Measurements from ENCODE around the gene MED16.

The MED16 gene

GRCh38 chr19:872266-872951 lies 20.6 kb downstream of the MED16 start:
- peak; percentile 44 for DNase-seq (ENCODE audit: low spot score)

DNA sequence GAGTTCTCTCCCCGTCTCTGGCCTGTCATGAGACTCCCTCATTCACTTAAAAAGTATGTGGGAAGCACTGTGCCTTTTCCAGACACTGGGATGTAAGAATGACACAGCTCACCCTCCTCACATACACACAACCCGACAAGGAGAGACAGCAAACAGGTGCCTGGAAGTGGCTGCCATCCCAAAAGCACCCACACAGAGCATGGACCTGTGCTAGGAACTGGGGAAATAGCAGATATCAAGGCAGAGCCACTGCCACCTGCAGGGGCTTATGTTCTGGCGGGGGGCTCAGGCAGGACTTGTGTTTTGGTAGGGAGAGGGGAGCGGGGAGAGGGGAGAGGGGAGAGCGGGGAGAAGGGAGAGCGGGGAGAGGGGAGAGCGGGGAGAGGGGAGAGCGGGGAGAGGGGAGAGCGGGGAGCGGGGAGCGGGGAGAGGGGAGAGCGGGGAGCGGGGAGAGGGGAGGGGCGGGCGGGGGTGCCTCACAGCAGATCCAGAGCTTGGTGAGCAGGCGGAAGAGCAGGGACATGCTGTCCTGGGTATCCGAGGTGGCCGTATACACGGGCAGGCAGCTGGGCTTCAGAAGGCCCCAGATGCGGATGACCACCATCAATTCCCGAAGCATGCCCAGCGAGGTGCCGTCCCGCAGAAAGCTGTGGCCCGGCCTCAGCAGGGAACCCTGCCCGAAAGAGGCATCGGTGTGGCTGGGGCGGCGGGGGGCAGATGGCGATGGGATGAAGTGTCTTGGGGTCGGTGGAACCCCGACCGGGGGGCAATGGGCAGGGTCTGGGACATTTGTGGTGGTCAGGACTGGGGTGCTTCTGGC lies 21.3 kb downstream of the MED16 start:
- peak; percentile 59 for DNase-seq (ENCODE audit: low spot score)

- no peak for DNase-seq (ENCODE audit: low spot score)
Measured at GRCh38 chr19:870963-871401, 22.0 kb downstream of the MED16 start.

DNA sequence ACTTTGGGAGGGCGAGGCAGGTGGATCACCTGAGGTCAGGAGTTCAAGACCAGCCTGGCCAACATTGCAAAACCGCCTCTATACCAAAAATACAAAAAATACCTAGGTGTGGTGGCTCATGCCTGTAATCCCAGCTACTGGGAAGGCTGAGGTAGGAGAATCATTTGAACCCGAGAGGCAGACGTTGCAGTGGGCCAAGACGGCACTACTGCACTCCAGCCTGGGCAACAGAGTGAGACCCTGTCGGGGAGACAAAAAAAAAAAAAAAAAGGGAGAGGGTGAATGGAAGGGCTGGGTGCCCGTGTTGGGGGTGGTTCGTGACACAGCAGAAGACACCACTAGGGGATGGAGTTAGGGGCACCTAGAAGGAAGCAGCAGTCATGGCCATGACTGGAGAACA lies 22.7 kb downstream of the MED16 start:
- no peak for DNase-seq (ENCODE audit: low spot score)

DNA sequence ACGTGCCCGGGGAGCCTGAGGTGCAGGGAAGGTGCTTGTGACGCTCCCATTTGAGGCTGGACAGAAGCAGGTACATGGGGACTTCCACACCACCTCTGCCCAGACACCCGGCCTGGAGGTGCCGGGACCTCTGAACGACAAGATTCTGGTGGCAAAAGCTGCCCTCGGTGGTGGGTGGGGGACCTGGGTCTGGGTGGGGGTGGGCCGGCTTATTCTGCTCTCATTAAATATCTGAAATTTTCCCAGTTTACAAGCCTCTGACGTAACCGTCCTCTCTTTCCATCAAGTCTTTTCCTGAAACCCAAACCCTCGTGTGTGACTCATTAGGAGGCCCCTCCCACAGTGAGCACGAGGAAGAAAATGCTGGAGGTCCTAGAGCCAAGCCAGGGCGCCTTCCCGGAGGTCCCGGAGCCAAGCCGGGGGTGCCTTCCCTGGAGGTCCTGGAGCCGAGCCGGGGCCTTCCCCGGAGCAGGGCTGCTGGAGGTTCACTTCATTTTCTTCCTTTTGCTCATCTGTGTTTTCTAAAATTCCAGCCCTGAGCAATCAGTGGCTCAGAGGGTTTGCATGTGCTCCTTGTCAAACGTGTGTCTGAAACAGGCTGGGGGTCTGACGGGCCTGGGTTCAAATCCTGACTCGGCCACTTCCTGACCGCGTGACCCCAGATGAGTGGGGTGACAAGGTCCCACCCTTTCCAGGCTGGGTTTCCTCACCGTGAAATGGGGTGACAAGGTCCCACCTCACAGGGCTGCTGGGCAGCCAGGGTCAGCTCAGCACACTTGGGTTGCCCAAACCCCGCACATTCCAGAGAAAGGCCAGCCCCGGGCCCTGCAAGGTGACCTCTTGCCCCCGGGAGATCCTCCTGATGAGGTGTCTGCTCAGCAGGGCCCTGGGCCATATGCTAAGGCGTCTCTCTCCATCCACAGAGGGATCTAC lies 23.5 kb downstream of the MED16 start:
- DNase-seq (ENCODE audit: low spot score), result peak; percentile 50

GRCh38 chr19:868458-869244 lies 24.3 kb downstream of the MED16 start:
- DNase-seq (ENCODE audit: low spot score), result no peak

GRCh38 chr19:867855-868457 lies 25.0 kb downstream of the MED16 start:
- no peak for DNase-seq (ENCODE audit: low spot score)

- no peak for DNase-seq (ENCODE audit: low spot score)
Measured at GRCh38 chr19:867301-867793, 25.6 kb downstream of the MED16 start.

DNA sequence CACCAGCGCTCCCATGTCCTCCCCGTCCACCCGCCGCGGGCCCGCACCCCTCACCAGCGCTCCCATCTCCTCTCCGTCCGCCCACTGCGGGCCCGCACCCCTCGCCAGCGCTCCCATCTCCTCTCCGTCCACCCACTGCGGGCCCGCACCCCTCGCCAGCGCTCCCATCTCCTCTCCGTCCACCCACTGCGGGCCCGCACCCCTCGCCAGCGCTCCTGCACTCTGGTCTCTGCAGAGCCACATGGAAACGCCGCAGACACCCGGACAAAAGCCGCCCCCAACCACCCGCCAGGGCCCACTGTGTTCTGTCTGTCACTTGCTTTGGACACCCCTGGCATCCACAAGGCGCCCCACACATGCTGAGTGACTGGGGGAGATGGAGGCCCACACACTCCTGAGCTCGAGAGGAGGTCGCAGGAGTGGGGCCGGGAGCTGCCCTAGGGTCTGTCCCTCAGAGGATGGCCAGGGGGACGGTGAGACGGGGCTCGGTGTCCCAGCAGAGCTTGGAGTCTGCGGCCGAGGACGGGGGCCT lies 26.2 kb downstream of the MED16 start:
- no peak for DNase-seq (ENCODE audit: low spot score)

DNA sequence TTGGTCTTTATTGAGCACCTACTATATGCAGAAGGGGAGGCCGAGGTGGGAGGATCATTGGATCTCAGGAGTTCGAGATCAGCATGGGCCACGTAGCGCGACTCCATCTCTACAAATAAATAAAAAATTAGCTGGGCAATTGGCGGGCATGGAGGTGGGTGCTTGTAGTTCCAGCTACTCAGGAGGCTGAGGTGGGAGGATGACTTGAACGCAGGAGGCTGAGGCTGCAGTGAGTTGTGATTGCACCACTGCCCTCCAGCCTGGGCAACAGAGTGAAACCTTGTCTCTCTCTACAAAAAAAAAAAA lies 29.7 kb downstream of the MED16 start:
- no peak for DNase-seq (ENCODE audit: low spot score)

GRCh38 chr19:862581-863314 lies 30.2 kb downstream of the MED16 start:
- DNase-seq (ENCODE audit: low spot score), result no peak

DNA sequence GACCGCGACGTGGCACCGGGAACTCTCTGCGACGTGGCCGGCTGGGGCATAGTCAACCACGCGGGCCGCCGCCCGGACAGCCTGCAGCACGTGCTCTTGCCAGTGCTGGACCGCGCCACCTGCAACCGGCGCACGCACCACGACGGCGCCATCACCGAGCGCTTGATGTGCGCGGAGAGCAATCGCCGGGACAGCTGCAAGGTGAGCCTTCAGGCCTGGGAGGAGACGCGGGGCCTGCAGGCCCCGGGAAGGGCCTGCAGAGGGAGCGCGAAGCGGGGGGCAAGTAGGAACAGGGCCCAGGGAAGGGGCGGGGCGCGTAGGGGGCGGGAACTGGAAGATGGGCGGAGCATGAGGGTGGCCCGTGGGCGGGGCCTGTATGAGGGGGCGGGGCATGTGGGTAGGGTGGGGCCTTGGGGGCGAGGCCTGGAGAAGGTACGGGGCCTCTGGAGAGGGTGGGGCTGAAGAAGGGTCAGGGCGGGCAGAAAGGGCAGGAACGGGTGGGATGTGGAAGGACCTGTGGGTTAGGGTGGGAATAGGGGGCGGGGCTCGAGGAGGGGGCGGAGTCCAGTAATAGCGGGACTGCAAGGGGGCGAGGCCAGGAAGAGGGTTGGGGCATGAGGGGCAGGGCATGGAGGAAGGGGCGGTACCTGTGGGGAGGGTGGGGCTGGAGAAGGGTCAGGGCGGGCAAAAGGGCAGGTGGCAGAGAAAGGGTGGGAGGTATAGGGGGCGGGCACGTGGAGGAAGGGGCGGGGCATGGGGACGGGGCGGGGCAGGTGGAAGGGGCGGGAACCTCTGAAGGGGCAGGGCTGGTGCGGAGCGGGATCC lies 31.0 kb downstream of the MED16 start:
- DNase-seq (ENCODE audit: low spot score), result no peak

DNA sequence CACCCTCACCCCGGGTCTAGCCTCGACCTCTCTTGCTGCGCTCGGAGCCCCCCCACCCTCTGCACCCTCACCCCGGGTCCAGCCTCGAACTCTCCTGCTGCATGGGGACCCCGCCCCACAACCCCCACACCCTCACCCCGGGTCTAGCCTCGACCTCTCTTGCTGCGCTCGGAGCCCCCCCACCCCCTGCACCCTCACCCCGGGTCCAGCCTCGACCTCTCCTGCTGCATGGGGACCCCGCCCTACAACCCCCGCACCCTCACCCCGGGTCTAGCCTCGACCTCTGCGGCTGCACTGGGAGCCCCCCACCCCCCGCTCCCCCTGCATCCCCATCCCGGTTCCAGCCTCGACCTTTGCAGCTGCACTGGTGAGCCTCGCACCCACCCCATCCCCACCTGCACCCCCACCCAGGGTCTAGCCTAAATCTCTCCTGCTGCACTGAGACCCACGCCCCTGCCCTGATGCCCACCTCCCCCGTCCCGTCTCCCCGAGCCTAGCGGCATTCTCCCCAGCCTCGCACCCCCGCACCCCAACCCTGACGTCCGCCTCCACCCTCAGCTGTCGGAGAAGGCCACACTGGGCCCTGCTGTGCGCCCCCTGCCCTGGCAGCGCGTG lies 31.7 kb downstream of the MED16 start:
- no peak for DNase-seq (ENCODE audit: low spot score)

DNA sequence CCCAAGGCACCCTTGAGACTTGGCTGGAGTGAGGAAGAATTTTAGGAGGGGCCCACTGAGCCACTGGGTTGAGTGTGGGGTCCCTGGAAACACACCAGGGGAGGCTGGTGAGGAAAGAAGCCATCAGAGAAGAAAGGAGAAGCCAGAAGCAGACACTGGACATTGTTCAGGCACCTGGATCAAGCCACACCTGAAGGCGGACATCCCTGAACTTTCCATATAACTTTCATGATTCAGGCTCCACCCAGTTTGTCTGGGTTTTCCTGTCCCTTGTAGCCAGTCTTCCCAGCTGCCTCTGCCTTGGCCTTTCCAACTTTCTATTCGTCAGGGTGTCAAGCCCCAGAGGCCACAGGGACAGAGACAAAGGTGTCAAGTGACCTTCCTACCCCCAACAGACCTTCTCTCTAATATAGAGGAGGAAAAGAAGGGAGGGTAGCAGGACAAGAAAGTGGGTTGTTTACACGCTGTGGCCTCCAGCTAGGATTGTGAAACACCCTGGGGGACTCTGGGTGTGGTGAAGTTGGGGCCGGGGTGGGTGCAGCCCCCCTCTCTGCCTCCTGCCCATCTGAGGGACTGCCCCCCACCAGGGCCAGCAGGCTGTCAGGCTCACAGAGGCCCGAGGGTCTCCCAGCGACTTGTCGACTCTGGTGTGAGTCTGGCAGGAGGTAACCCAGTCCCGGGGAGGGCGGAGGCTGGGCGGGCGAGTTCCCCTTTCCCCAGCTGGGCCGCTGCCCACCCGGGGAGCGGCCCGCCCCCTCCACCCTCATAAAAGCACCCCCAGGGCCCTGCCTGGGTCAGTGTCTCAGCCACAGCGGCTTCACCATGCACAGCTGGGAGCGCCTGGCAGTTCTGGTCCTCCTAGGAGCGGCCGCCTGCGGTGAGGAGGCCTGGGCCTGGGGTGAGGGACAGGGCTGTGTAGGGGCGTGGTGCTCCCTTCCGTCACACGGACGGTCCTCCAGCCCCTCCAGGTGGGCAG lies 33.8 kb downstream of the MED16 start, which contains the start of gene CFD:
Gene CFD, plus strand, starts transcription at position 797 of the 976 bp plus-strand sequence. Its CDS starts 26 bp downstream, at position 823.
- no peak for DNase-seq (ENCODE audit: low spot score)

DNA sequence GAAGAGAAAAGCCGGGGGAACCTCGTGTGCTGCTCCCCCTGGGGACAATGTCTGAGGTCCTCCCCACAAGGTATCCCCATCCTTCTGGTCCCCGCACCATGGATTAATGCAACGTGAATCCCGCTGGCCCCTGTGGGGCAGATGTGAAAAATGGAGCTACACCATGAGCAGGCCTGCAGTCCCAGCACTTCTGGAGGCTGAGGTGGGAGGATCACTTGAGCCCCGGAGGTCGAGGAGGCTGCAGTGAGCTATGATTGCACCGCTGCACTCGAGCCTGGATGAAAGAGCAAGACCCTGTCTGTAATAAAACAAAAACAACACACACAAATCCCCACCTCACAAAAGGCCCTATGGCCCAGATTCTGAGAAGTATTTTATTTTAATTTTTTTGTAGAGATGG lies 34.7 kb downstream of the MED16 start:
- no peak for DNase-seq (ENCODE audit: low spot score)

DNA sequence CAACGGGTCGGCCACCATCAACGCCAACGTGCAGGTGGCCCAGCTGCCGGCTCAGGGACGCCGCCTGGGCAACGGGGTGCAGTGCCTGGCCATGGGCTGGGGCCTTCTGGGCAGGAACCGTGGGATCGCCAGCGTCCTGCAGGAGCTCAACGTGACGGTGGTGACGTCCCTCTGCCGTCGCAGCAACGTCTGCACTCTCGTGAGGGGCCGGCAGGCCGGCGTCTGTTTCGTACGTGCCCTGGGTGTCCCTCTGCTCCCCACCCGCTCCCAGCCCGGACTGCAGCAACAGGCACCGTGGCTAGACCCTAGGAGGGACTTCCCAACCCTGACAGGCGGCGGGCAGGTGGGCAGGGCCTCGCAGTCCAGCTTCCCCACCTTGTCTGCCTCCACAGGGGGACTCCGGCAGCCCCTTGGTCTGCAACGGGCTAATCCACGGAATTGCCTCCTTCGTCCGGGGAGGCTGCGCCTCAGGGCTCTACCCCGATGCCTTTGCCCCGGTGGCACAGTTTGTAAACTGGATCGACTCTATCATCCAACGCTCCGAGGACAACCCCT lies 37.3 kb downstream of the MED16 start:
- DNase-seq (ENCODE audit: low spot score), result no peak

- no peak for DNase-seq (ENCODE audit: low spot score)
Measured at GRCh38 chr19:855142-855541, 37.8 kb downstream of the MED16 start.
